Neural progenitor cell (in vitro differentiated cells): ENCODE measurements around the gene GLIPR2.

Experiments used
- EZH2 ChIP-seq: fragments of 200-600 bp; sonication (generic); IDR thresholded peaks from 2 replicates; pipeline ENCODE4 v1.6.1; 2017; ENCODE audit warnings: antibody characterized with exemption, mild to moderate bottlenecking, moderate library complexity
- EZH2phosphoT487 ChIP-seq: fragments of 200-600 bp; sonication (generic); IDR thresholded peaks from 2 replicates; pipeline ENCODE4 v1.6.1; 2017; ENCODE audit warnings: antibody characterized with exemption
- TF ChIP-seq, protein P1 (sequence below): fragments of 200-600 bp; sonication (generic); IDR thresholded peaks from 2 replicates; pipeline ENCODE4 v1.5.1; 2017; ENCODE audit warnings: antibody characterized with exemption, mild to moderate bottlenecking

DNA sequence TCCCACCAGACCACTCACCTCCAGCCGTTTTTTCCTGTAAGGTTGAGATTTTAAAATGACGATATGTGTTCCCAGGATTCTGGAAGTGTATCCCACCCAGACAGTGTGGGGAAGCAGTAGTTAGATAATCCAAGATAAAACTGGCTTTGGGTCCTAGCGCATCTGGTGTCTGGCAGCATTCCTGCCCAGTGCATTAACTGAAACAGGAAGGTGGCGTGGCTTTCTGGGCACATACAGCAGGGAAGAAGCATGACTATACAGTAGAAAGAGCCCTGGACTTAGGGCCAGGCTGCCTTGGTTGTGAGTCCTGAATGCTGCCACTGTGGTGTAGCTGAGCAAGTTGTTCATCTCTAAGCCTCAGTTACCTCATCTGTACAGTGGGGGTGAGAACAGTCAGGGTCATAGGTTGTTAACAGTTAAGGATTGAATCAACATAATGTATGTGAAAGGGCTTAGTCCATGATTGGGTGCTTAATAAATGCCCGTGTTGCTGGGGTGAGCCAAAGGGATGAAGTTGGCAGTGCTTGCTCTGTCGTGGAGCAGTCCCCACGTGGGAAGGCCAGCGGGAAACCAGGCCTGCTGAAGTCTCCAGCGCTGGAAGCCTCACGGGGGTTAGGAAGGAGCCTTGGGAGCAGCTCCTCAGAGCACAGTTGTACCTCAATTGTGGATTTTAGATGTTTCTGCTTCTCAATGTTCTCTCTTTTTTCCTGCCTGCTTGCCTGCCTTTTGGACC lies 72.2 kb downstream of the GLIPR2 start:
- TF ChIP-seq, protein P1, sequence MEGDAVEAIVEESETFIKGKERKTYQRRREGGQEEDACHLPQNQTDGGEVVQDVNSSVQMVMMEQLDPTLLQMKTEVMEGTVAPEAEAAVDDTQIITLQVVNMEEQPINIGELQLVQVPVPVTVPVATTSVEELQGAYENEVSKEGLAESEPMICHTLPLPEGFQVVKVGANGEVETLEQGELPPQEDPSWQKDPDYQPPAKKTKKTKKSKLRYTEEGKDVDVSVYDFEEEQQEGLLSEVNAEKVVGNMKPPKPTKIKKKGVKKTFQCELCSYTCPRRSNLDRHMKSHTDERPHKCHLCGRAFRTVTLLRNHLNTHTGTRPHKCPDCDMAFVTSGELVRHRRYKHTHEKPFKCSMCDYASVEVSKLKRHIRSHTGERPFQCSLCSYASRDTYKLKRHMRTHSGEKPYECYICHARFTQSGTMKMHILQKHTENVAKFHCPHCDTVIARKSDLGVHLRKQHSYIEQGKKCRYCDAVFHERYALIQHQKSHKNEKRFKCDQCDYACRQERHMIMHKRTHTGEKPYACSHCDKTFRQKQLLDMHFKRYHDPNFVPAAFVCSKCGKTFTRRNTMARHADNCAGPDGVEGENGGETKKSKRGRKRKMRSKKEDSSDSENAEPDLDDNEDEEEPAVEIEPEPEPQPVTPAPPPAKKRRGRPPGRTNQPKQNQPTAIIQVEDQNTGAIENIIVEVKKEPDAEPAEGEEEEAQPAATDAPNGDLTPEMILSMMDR: no peak
- TF ChIP-seq EZH2phosphoT487: no peak
- TF ChIP-seq EZH2: no peak
